PC-9 (cell line): Measurements from ENCODE around the gene PFDN2. TPM values are rescaled to one million over a fixed set of nuclear protein-coding genes. Genes with fewer than 3 reads are reported as not detected.

Experiments
- BruUV-seq: library from RNA; stranded (reverse); fragments of 400-500 nt; replicated peaks from 2 replicates; lab custom pipeline; 2021; lab: Mats Ljungman, UMichigan
- CTCF ChIA-PET: fragments of 300-600 bp; sonication (Branson Sonifier 250); formaldehyde crosslinking; loops from one replicate; lab custom pipeline; 2022; ENCODE audit warnings: antibody characterized with exemption; lab: Charles Lee
- POLR2A ChIA-PET: fragments of 300-600 bp; sonication (Branson Sonifier 250); formaldehyde crosslinking; loops from one replicate; lab custom pipeline; 2022; ENCODE audit warnings: antibody characterized with exemption; ENCODE audit not compliant: unreplicated experiment; lab: Charles Lee
- DNase-seq, 2 experiments: peaks; one replicate each; pipeline versions ENCODE4 v3.0.0 to v3.0.0-alpha.2; 2015 to 2022; ENCODE audit warnings: mixed read lengths in 1 of 2
- H2AFZ ChIP-seq: fragments of 200-600 bp; sonication (generic); 2 replicates; pipeline ENCODE4 v1.8.1; 2017; ENCODE audit warnings: antibody characterized with exemption
- H3F3A ChIP-seq: fragments of 200-600 bp; sonication (generic); 2 replicates; pipeline ENCODE4 v1.8.1; 2017; ENCODE audit warnings: antibody characterized with exemption, mild to moderate bottlenecking, low read depth; ENCODE audit not compliant: insufficient read depth
- H3K27ac ChIP-seq: fragments of 200-600 bp; sonication (generic); 2 replicates; pipeline ENCODE4 v1.6.1; 2016; ENCODE audit warnings: mixed run types
- H3K27me3 ChIP-seq: fragments of 200-600 bp; sonication (generic); 2 replicates; pipeline ENCODE4 v1.6.1; 2016; ENCODE audit warnings: low read depth, mixed run types; ENCODE audit not compliant: insufficient read depth
- H3K36me3 ChIP-seq: fragments of 200-600 bp; sonication (generic); 2 replicates; pipeline ENCODE4 v1.6.1; 2016; ENCODE audit warnings: low read depth, mixed run types
- H3K4me1 ChIP-seq: fragments of 200-600 bp; sonication (generic); replicated peaks from 2 replicates; pipeline ENCODE4 v1.6.1; 2016; ENCODE audit warnings: mixed run types; ENCODE audit not compliant: insufficient read depth
- H3K4me2 ChIP-seq: fragments of 200-600 bp; sonication (generic); 2 replicates; pipeline ENCODE4 v1.6.1; 2017; ENCODE audit warnings: mixed run types
- H3K4me3 ChIP-seq: fragments of 200-600 bp; sonication (generic); 2 replicates; pipeline ENCODE4 v1.6.1; 2016; ENCODE audit warnings: mixed run types
- H3K79me2 ChIP-seq: fragments of 200-600 bp; sonication (generic); 2 replicates; pipeline ENCODE4 v1.6.1; 2017; ENCODE audit warnings: low read depth, mixed run types
- H3K9me2 ChIP-seq: fragments of 200-600 bp; sonication (generic); 2 replicates; pipeline ENCODE4 v1.8.1; 2017; ENCODE audit warnings: mild to moderate bottlenecking; ENCODE audit not compliant: insufficient read depth
- H3K9me3 ChIP-seq: fragments of 200-600 bp; sonication (generic); 2 replicates; pipeline ENCODE4 v1.8.1; 2016; ENCODE audit warnings: low read depth; ENCODE audit not compliant: insufficient read depth
- H4K20me1 ChIP-seq: fragments of 200-600 bp; sonication (generic); 2 replicates; pipeline ENCODE4 v1.8.1; 2017; ENCODE audit not compliant: insufficient read depth
- EZH2 ChIP-seq: fragments of 200-600 bp; sonication (generic); IDR thresholded peaks from 2 replicates; pipeline ENCODE4 v1.8.0; 2017; ENCODE audit warnings: antibody characterized with exemption, low read depth
- intact Hi-C: fragments of 100-400 bp; cut with micrococcal nuclease; formaldehyde crosslinking; loops from one replicate; pipeline ENCODE4 v1.10.0; 2022; ENCODE audit not compliant: unreplicated experiment
- total RNA-seq: library from RNA; stranded (reverse); gene quantifications from 2 replicates; pipeline ENCODE4 v1.2.3, GENCODE V29; 2021
- TF ChIP-seq, protein P1 (sequence below): fragments of 200-600 bp; sonication (generic); conservative IDR thresholded peaks from 2 replicates; pipeline ENCODE4 v1.6.1; 2017; ENCODE audit warnings: mixed run types, antibody characterized with exemption, mild to moderate bottlenecking, moderate library complexity

PFDN2 gene
- total RNA-seq, 1 experiment from 2014 or later, result 74.4 TPM

GRCh38 chr1:161089251-161089924 lies 28.4 kb downstream of the PFDN2 start, which contains the start of gene NECTIN4:
TSS of gene NECTIN4 (minus strand) at chr1:161089558. CDS start at chr1:161089296, 262 bp downstream.
- peak within 1 kb of the TSS; percentile 40; the same call in 1 of the 2 replicates for H2AFZ ChIP-seq
- H3K36me3 ChIP-seq, result no peaks in the 10 kb centered on the region
- intact Hi-C loops, result no loop called here
- peak within 1 kb of the TSS; percentile 86 for H3K27ac ChIP-seq
- no peak for TF ChIP-seq EZH2
- TF ChIP-seq, protein P1, sequence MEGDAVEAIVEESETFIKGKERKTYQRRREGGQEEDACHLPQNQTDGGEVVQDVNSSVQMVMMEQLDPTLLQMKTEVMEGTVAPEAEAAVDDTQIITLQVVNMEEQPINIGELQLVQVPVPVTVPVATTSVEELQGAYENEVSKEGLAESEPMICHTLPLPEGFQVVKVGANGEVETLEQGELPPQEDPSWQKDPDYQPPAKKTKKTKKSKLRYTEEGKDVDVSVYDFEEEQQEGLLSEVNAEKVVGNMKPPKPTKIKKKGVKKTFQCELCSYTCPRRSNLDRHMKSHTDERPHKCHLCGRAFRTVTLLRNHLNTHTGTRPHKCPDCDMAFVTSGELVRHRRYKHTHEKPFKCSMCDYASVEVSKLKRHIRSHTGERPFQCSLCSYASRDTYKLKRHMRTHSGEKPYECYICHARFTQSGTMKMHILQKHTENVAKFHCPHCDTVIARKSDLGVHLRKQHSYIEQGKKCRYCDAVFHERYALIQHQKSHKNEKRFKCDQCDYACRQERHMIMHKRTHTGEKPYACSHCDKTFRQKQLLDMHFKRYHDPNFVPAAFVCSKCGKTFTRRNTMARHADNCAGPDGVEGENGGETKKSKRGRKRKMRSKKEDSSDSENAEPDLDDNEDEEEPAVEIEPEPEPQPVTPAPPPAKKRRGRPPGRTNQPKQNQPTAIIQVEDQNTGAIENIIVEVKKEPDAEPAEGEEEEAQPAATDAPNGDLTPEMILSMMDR, result no peak
- H3K9me3 ChIP-seq, result no peaks in the 10 kb centered on the region
- BruUV-seq, result no TSS peak
- CTCF ChIA-PET, result interaction anchor here (0.6 to 0.8 kb wide), 3 partner anchors 47 to 97 kb away, joined by 3 to 6 read pairs (median 3); partner anchors contain the start of gene F11R
- POLR2A ChIA-PET, result interaction anchor here (0.6 kb wide), 2 partner anchors 18 to 68 kb away, joined by 3 to 7 read pairs; partner anchors contain the start of gene F11R
- no peaks in the 10 kb centered on the region for H4K20me1 ChIP-seq
- H3K9me2 ChIP-seq, result no peaks in the 10 kb centered on the region
- H3K27me3 ChIP-seq, result no peaks in the 10 kb centered on the region
- peaks cover 41% of the 10 kb centered on the region for H3K79me2 ChIP-seq
- H3F3A ChIP-seq, result peaks cover 22% of the 10 kb centered on the region
- peaks cover 90% of the 10 kb centered on the region for H3K4me1 ChIP-seq
- H3K4me2 ChIP-seq, result peak within 1 kb of the TSS; percentile 92
- peak; percentile 78 to 81 for DNase-seq
- H3K4me3 ChIP-seq, result peak within 1 kb of the TSS; percentile 61

GRCh38 chr1:161088587-161089110 lies 29.2 kb downstream of the PFDN2 start:
- intact Hi-C loops, result no loop called here
- peak; percentile 47 to 75 for DNase-seq
- no TSS peak for BruUV-seq
- no peak for TF ChIP-seq EZH2
- TF ChIP-seq, protein P1, result no peak
- H3K27ac ChIP-seq, result peak overlapping the region; percentile 86
- H3K9me2 ChIP-seq, result no peaks in the 10 kb centered on the region
- H3K4me1 ChIP-seq, result peaks cover 96% of the 10 kb centered on the region
- peak overlapping the region; percentile 92 for H3K4me2 ChIP-seq
- CTCF ChIA-PET, result interaction anchor here (0.5 kb wide), 1 partner anchor 39 kb away, joined by 13 read pairs; no protein-coding TSS in a partner anchor
- H2AFZ ChIP-seq, result no peak overlapping the region
- POLR2A ChIA-PET, result no interaction called here
- peak overlapping the region; percentile 61 for H3K4me3 ChIP-seq
- H3K27me3 ChIP-seq, result no peaks in the 10 kb centered on the region
- H3F3A ChIP-seq, result peaks cover 29% of the 10 kb centered on the region
- H4K20me1 ChIP-seq, result no peaks in the 10 kb centered on the region
- no peaks in the 10 kb centered on the region for H3K9me3 ChIP-seq
- H3K79me2 ChIP-seq, result peaks cover 47% of the 10 kb centered on the region
- H3K36me3 ChIP-seq, result no peaks in the 10 kb centered on the region

DNA sequence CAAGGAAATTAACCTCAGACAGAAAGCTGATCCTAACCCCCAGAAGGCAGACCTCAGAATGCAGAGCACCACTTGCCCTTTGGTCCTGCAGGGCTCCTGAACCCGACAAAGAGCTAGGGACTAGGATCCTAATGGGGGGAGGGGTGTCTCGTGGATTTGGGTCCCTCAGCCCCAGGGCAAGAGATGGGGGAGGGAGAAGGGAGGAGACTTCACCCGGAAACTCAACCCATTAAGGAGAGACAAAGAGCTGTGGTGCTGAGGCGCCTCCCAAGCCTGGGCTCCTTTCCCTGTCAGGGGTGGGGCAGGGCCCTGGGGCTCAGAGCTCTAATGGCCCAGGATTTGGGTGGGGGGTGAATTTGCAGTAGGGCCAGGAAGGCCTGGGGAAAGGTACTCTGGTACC lies 31.4 kb downstream of the PFDN2 start:
- BruUV-seq, result no TSS peak
- ChIA-PET CTCF (no interaction called here), POLR2A (interaction anchor here (0.5 kb wide), 1 partner anchor 371 kb away, joined by 3 read pairs; no protein-coding TSS in a partner anchor)
- no peak for DNase-seq
- intact Hi-C loops, result no loop called here
- Histone ChIP-seq H3K9me2 (no peaks in the 10 kb centered on the region), H3K79me2 (peaks cover 56% of the 10 kb centered on the region), H2AFZ (no peak overlapping the region), H3K36me3 (no peaks in the 10 kb centered on the region), H3K4me1 (peaks cover 94% of the 10 kb centered on the region), H3K9me3 (no peaks in the 10 kb centered on the region), H3F3A (peaks cover 37% of the 10 kb centered on the region; the same call in 1 of the 2 replicates), H3K27me3 (no peaks in the 10 kb centered on the region), H4K20me1 (no peaks in the 10 kb centered on the region), H3K27ac (peak overlapping the region; percentile 34), H3K4me3 (peak overlapping the region; percentile 7; the same call in 1 of the 2 replicates), H3K4me2 (peak overlapping the region; percentile 92)
- TF ChIP-seq EZH2, result no peak
- TF ChIP-seq, protein P1, result no peak
